Measurements from ENCODE around the gene CIPC.

The CIPC gene

GRCh38 chr14:77109656-77110055 lies 11.6 kb downstream of the CIPC start:
- no peaks in the 10 kb centered on the region for H3K4me1 ChIP-seq (ENCODE audit: insufficient read depth, insufficient read length)
- peaks cover 64% of the 10 kb centered on the region for H3K36me3 ChIP-seq (ENCODE audit: insufficient read depth, insufficient read length, low read length)

GRCh38 chr14:77110286-77110685 lies 12.2 kb downstream of the CIPC start:
- Histone ChIP-seq H3K9me3 (ENCODE audit: insufficient read depth, low read length) (no peaks in the 10 kb centered on the region), H3K27me3 (ENCODE audit: insufficient read depth, insufficient read length) (no peaks in the 10 kb centered on the region), H3K9ac (ENCODE audit: insufficient read length, low read depth) (no peak overlapping the region), H3K4me3 (ENCODE audit: insufficient read length, low read depth) (no peak overlapping the region), H3K36me3 (ENCODE audit: insufficient read depth, insufficient read length, low read length) (peaks cover 68% of the 10 kb centered on the region), H3K4me1 (ENCODE audit: insufficient read depth, insufficient read length) (no peaks in the 10 kb centered on the region)
- DNase-seq (ENCODE audit: low read depth, low spot score), result no peak
- TF ChIP-seq ZNF274 (IDR thresholded peaks at IDR 0.05; ENCODE audit: low read depth, low read length) (no peak), YY1 (IDR thresholded peaks at IDR 0.05; ENCODE audit: insufficient read depth, insufficient read length) (no peak), SUZ12 (IDR thresholded peaks at IDR 0.05; ENCODE audit: extremely low read depth, insufficient read depth, insufficient read length) (no peak)

More at GRCh38 chr14:77109656-77110055, 11.6 kb downstream of the CIPC start:
- Histone ChIP-seq H3K9me3 (ENCODE audit: insufficient read depth, low read length) (no peaks in the 10 kb centered on the region), H3K4me3 (ENCODE audit: insufficient read length, low read depth) (no peak overlapping the region), H3K9ac (ENCODE audit: insufficient read length, low read depth) (no peak overlapping the region), H3K27me3 (ENCODE audit: insufficient read depth, insufficient read length) (no peaks in the 10 kb centered on the region)
- no peak for TF ChIP-seq SUZ12 (IDR thresholded peaks at IDR 0.05; ENCODE audit: extremely low read depth, insufficient read depth, insufficient read length)
- no peak for TF ChIP-seq ZNF274 (IDR thresholded peaks at IDR 0.05; ENCODE audit: low read depth, low read length)
- TF ChIP-seq YY1 (IDR thresholded peaks at IDR 0.05; ENCODE audit: insufficient read depth, insufficient read length), result no peak
- DNase-seq (ENCODE audit: low read depth, low spot score), result no peak

- Histone ChIP-seq H3K9ac (ENCODE audit: insufficient read length, low read depth) (no peak overlapping the region), H3K27me3 (ENCODE audit: insufficient read depth, insufficient read length) (no peaks in the 10 kb centered on the region)
Measured at GRCh38 chr14:77111021-77111420, 13.0 kb downstream of the CIPC start.

GRCh38 chr14:77113644-77114043 lies 15.6 kb downstream of the CIPC start:
- no peaks in the 10 kb centered on the region for H3K4me1 ChIP-seq (ENCODE audit: insufficient read depth, insufficient read length)
- peaks cover 56% of the 10 kb centered on the region for H3K36me3 ChIP-seq (ENCODE audit: insufficient read depth, insufficient read length, low read length)
- no peaks in the 10 kb centered on the region for H3K9me3 ChIP-seq (ENCODE audit: insufficient read depth, low read length)
- no peak overlapping the region for H3K4me3 ChIP-seq (ENCODE audit: insufficient read length, low read depth)
- H3K9ac ChIP-seq (ENCODE audit: insufficient read length, low read depth), result no peak overlapping the region
- H3K27me3 ChIP-seq (ENCODE audit: insufficient read depth, insufficient read length), result no peaks in the 10 kb centered on the region
- no peak for DNase-seq (ENCODE audit: low read depth, low spot score)
- no peak for TF ChIP-seq ZNF274 (IDR thresholded peaks at IDR 0.05; ENCODE audit: low read depth, low read length)
- no peak for TF ChIP-seq SUZ12 (IDR thresholded peaks at IDR 0.05; ENCODE audit: extremely low read depth, insufficient read depth, insufficient read length)
- no peak for TF ChIP-seq YY1 (IDR thresholded peaks at IDR 0.05; ENCODE audit: insufficient read depth, insufficient read length)

More at GRCh38 chr14:77111021-77111420, 13.0 kb downstream of the CIPC start:
- Histone ChIP-seq H3K9me3 (ENCODE audit: insufficient read depth, low read length) (no peaks in the 10 kb centered on the region), H3K4me3 (ENCODE audit: insufficient read length, low read depth) (no peak overlapping the region), H3K4me1 (ENCODE audit: insufficient read depth, insufficient read length) (no peaks in the 10 kb centered on the region), H3K36me3 (ENCODE audit: insufficient read depth, insufficient read length, low read length) (peaks cover 68% of the 10 kb centered on the region)
- no peak for TF ChIP-seq YY1 (IDR thresholded peaks at IDR 0.05; ENCODE audit: insufficient read depth, insufficient read length)
- no peak for TF ChIP-seq ZNF274 (IDR thresholded peaks at IDR 0.05; ENCODE audit: low read depth, low read length)
- no peak for TF ChIP-seq SUZ12 (IDR thresholded peaks at IDR 0.05; ENCODE audit: extremely low read depth, insufficient read depth, insufficient read length)
- DNase-seq (ENCODE audit: low read depth, low spot score), result peak; percentile 77

- no peak for DNase-seq (ENCODE audit: low read depth, low spot score)
- Histone ChIP-seq H3K36me3 (ENCODE audit: insufficient read depth, insufficient read length, low read length) (peaks cover 54% of the 10 kb centered on the region), H3K9me3 (ENCODE audit: insufficient read depth, low read length) (no peaks in the 10 kb centered on the region), H3K9ac (ENCODE audit: insufficient read length, low read depth) (no peak overlapping the region), H3K27me3 (ENCODE audit: insufficient read depth, insufficient read length) (no peaks in the 10 kb centered on the region), H3K4me1 (ENCODE audit: insufficient read depth, insufficient read length) (no peaks in the 10 kb centered on the region), H3K4me3 (ENCODE audit: insufficient read length, low read depth) (no peak overlapping the region)
- no peak for TF ChIP-seq SUZ12 (IDR thresholded peaks at IDR 0.05; ENCODE audit: extremely low read depth, insufficient read depth, insufficient read length)
- no peak for TF ChIP-seq ZNF274 (IDR thresholded peaks at IDR 0.05; ENCODE audit: low read depth, low read length)
- TF ChIP-seq YY1 (IDR thresholded peaks at IDR 0.05; ENCODE audit: insufficient read depth, insufficient read length), result no peak
Measured at GRCh38 chr14:77114609-77115008, 16.6 kb downstream of the CIPC start.

- Histone ChIP-seq H3K9ac (ENCODE audit: insufficient read length, low read depth) (no peak overlapping the region), H3K4me1 (ENCODE audit: insufficient read depth, insufficient read length) (peaks cover 6% of the 10 kb centered on the region), H3K9me3 (ENCODE audit: insufficient read depth, low read length) (no peaks in the 10 kb centered on the region), H3K4me3 (ENCODE audit: insufficient read length, low read depth) (no peak overlapping the region), H3K27me3 (ENCODE audit: insufficient read depth, insufficient read length) (no peaks in the 10 kb centered on the region), H3K36me3 (ENCODE audit: insufficient read depth, insufficient read length, low read length) (peaks cover 54% of the 10 kb centered on the region)
- DNase-seq (ENCODE audit: low read depth, low spot score), result no peak
- TF ChIP-seq SUZ12 (IDR thresholded peaks at IDR 0.05; ENCODE audit: extremely low read depth, insufficient read depth, insufficient read length), result no peak
- no peak for TF ChIP-seq ZNF274 (IDR thresholded peaks at IDR 0.05; ENCODE audit: low read depth, low read length)
- no peak for TF ChIP-seq YY1 (IDR thresholded peaks at IDR 0.05; ENCODE audit: insufficient read depth, insufficient read length)
Measured at GRCh38 chr14:77116172-77116817, 18.2 kb downstream of the CIPC start.

- H3K4me3 ChIP-seq (ENCODE audit: insufficient read length, low read depth), result no peak overlapping the region
Measured at GRCh38 chr14:77119851-77120250, 21.8 kb downstream of the CIPC start.

More at GRCh38 chr14:77119851-77120250, 21.8 kb downstream of the CIPC start:
- H3K36me3 ChIP-seq (ENCODE audit: insufficient read depth, insufficient read length, low read length), result peaks cover 25% of the 10 kb centered on the region
- no peaks in the 10 kb centered on the region for H3K9me3 ChIP-seq (ENCODE audit: insufficient read depth, low read length)
- H3K4me1 ChIP-seq (ENCODE audit: insufficient read depth, insufficient read length), result peaks cover 17% of the 10 kb centered on the region
- no peak for TF ChIP-seq YY1 (IDR thresholded peaks at IDR 0.05; ENCODE audit: insufficient read depth, insufficient read length)
- no peak for TF ChIP-seq ZNF274 (IDR thresholded peaks at IDR 0.05; ENCODE audit: low read depth, low read length)
- no peak for TF ChIP-seq SUZ12 (IDR thresholded peaks at IDR 0.05; ENCODE audit: extremely low read depth, insufficient read depth, insufficient read length)
- peaks cover 4% of the 10 kb centered on the region for H3K27me3 ChIP-seq (ENCODE audit: insufficient read depth, insufficient read length)
- DNase-seq (ENCODE audit: low read depth, low spot score), result no peak
- H3K9ac ChIP-seq (ENCODE audit: insufficient read length, low read depth), result no peak overlapping the region

Data from NT2/D1 (cell line).